H1 (cell line): Measurements from ENCODE around the gene TTC3.

Experiments
- ATF2 ChIP-seq: IDR thresholded peaks from 2 replicates; pipeline ENCODE4 v1.6.1; 2012; ENCODE audit warnings: low read length, inconsistent platforms
- ATF3 ChIP-seq: IDR thresholded peaks from 2 replicates; pipeline ENCODE4 v1.6.1; 2011; ENCODE audit warnings: low read depth, mild to moderate bottlenecking, low read length; ENCODE audit not compliant: insufficient read depth
- BRCA1 ChIP-seq: IDR thresholded peaks from 2 replicates; pipeline ENCODE4 v1.6.1; 2012; ENCODE audit warnings: low read depth, low read length, improper control_type of control experiment
- CTCF ChIP-seq, 3 experiments: IDR thresholded peaks; 1 replicate in 2 of 3; 2 replicates in 1 of 3; pipeline versions ENCODE4 v1.5.1 to v1.6.1; 2011; ENCODE audit warnings: low read length in 3 of 3, mild to moderate bottlenecking in 3 of 3, inconsistent platforms in 2 of 3, low read depth in 1 of 3, moderate library complexity in 1 of 3; ENCODE audit not compliant: insufficient read depth in 1 of 3; ENCODE audit errors: control extremely low read depth in 1 of 3
- EP300 ChIP-seq, 2 experiments: IDR thresholded peaks; 1 replicate in 1 of 2; 2 replicates in 1 of 2; pipeline ENCODE4 v1.6.1; 2011 to 2012; ENCODE audit warnings: low read depth in 2 of 2, low read length in 2 of 2, mild to moderate bottlenecking in 2 of 2, borderline replicate concordance in 1 of 2, inconsistent platforms in 1 of 2, moderate library complexity in 1 of 2
- EZH2 ChIP-seq: fragments of 200-600 bp; sonication (generic); IDR thresholded peaks from 2 replicates; pipeline ENCODE4 v1.7.1; 2012; ENCODE audit warnings: low read depth, mild to moderate bottlenecking, moderate library complexity, low read length, inconsistent platforms; ENCODE audit not compliant: severe bottlenecking
- POLR2A ChIP-seq, 2 experiments: IDR thresholded peaks; 1 replicate in 1 of 2; 2 replicates in 1 of 2; pipeline ENCODE4 v1.6.1; 2011; ENCODE audit warnings: low read depth in 2 of 2, low read length in 2 of 2, mild to moderate bottlenecking in 2 of 2; ENCODE audit errors: control extremely low read depth in 1 of 2
- POLR2AphosphoS5 ChIP-seq: IDR thresholded peaks from 2 replicates; pipeline ENCODE4 v1.6.1; 2011; ENCODE audit warnings: low read depth, low read length
- RAD21 ChIP-seq, 2 experiments: IDR thresholded peaks in 1 of 2; conservative IDR thresholded peaks in 1 of 2; 2 replicates each; pipeline ENCODE4 v1.6.1; 2011; ENCODE audit warnings: low read depth in 2 of 2, low read length in 2 of 2, improper control_type of control experiment in 1 of 2, inconsistent platforms in 1 of 2, mild to moderate bottlenecking in 1 of 2, moderate library complexity in 1 of 2
- RFX5 ChIP-seq: IDR thresholded peaks from 2 replicates; pipeline ENCODE4 v1.6.1; 2011; ENCODE audit warnings: low read depth, low read length, improper control_type of control experiment, borderline replicate concordance
- RNF2 ChIP-seq: fragments of 200-900, 300-1000 bp; sonication (generic); IDR thresholded peaks from 2 replicates; pipeline ENCODE4 v1.7.1; 2016; ENCODE audit warnings: borderline replicate concordance, low read depth, mild to moderate bottlenecking, antibody characterized with exemption, low read length; ENCODE audit not compliant: poor library complexity, severe bottlenecking; ENCODE audit errors: missing control alignments
- SIX5 ChIP-seq: IDR thresholded peaks from 2 replicates; pipeline ENCODE4 v1.6.1; 2011; ENCODE audit warnings: mild to moderate bottlenecking, low read depth, low read length
- TAF1 ChIP-seq: IDR thresholded peaks from 2 replicates; pipeline ENCODE4 v1.6.1; 2011; ENCODE audit warnings: mild to moderate bottlenecking, low read depth, low read length
- USF2 ChIP-seq: IDR thresholded peaks from 2 replicates; pipeline ENCODE4 v1.6.1; 2011; ENCODE audit warnings: low read length, improper control_type of control experiment

- TF ChIP-seq RFX5, result no peak
- no peak for TF ChIP-seq RAD21 (IDR thresholded peaks at IDR 0.05 in 1 of 2, conservative IDR thresholded peaks at IDR 0.05 in 1 of 2; ENCODE audit: low read depth in 2 of 2, low read length in 2 of 2)
- TF ChIP-seq CTCF (IDR thresholded peaks at IDR 0.05; ENCODE audit: control extremely low read depth in 1 of 3, insufficient read depth in 1 of 3, low read depth in 1 of 3, low read length in 3 of 3), result no peak
- no peak for TF ChIP-seq POLR2A (IDR thresholded peaks at IDR 0.05; ENCODE audit: control extremely low read depth in 1 of 2, low read depth in 2 of 2, low read length in 2 of 2)
- TF ChIP-seq RNF2, result no peak
- no peak for TF ChIP-seq TAF1
- no peak for TF ChIP-seq USF2
- TF ChIP-seq ATF3, result no peak
- no peak for TF ChIP-seq EP300 (IDR thresholded peaks at IDR 0.05; ENCODE audit: borderline replicate concordance in 1 of 2, low read depth in 2 of 2, low read length in 2 of 2)
- no peak for TF ChIP-seq ATF2
- no peak for TF ChIP-seq BRCA1
- TF ChIP-seq POLR2AphosphoS5, result no peak
- no peak for TF ChIP-seq SIX5
- TF ChIP-seq EZH2, result no peak
Measured at GRCh38 chr21:37184784-37185593, 111.9 kb downstream of the TTC3 start.
